Measurements from ENCODE around the gene PACRG.

Gene PACRG

GRCh38 chr6:163343609-163344008 lies 615.8 kb downstream of the PACRG start:
- DNase-seq: no peak

GRCh38 chr6:163344411-163344810 lies 616.6 kb downstream of the PACRG start:
- no peak for DNase-seq

DNA sequence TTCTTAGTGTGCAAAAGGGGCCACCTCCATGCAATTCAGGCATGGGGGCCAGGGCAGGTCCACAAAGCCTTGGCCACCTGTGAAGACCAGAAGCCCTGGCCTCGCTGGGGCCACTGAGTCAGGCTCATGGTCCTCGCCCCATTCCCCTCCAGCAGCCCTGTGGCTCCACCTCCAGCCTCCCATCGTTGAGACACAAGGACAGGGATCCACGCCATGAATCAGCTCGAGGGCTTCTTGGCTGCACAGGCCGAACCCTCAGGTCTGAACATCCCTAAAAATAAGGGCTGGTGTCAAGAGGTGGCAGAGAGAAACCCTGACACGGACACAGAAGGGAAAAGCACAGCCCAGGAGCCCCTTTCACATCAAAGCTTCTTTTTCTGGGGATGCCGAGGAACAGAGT lies 618.2 kb downstream of the PACRG start:
- no peak for DNase-seq

DNA sequence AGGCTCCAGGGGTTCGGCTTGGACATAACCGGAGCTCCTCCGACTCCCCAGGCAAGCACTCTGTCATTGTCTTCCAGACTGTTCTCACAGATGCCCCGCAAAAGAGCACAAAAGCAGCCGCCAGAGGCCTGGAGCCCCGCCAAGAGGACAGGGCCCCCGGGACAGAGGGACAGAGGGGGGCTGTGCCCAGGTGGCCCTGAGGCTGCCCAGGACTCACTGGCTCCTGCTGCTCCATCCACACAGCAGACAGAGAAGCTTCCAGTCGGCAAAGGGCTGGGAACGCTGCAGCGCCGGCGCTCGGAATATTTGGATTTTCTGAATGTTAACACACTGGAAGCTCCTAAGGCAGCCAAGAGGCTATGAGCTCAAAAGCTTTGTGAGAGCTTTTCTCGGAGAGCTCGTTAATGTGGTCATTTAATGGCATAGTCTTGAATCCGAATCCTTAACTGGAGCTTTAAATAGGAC lies 618.8 kb downstream of the PACRG start:
- no peak for DNase-seq

GRCh38 chr6:163347021-163347446 lies 619.3 kb downstream of the PACRG start:
- DNase-seq: no peak

DNA sequence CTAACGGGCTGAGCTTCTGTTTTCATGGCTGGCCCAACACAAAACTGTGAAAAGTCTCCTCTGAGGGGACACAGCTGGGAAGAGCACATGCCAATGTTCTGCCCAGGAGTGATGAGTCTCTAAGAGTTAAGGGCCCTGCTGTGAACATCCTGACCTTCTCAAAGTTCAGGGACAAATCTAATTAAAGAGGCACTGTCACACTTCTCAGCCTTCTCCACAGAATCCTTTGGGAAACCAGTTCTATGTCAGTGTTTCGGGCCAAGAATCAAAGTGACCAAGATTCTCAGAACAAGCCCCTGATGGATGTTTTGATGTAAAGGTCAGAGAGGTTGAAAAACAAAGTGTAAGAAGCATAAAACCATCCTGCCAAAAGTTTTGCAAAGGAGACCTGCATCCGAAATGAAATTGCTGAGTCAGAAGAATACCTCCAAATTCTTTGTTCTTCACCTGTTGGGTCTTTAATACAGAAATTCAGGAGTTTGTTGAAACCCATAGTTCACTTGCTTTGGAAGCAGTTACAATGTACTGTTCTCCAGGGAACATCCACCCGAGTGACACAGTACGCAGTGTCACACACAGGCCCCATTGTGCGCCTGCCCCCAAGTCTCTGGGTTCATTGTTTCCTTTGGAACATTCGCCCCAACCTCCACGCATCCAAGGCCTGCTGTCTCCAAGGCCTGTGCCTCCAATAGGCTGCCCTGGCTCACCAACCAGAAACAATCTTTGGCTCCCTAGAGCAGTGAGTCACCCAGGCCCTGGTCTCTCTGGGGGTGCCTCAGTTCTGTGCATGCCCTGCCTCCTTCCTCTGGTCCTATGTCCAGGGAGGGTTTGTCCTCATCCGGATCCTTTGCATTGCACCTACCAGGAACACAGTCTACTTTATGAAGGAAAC lies 621.3 kb downstream of the PACRG start:
- no peak for DNase-seq

- no peak for DNase-seq
Measured at GRCh38 chr6:163349696-163350095, 621.9 kb downstream of the PACRG start.

DNA sequence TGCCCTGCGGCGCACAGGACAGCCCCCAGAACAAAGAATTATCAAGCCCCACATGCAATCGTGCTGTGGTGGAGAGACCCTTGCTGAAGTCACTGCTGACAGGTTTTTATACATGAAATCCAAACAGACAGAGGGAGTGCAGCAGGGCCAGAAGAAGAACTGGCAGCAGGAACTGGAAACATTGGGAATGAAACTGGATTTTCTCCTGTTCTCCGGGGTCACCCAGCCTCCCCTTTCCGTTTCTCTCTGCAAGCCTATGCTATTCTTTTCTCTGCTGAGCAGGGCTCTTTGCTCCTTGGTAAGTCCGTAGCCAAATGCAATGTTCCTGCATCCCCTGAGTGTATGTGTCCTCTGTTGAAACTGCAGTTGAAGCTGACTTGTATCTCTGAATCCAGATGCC lies 623.2 kb downstream of the PACRG start:
- DNase-seq: no peak

DNA sequence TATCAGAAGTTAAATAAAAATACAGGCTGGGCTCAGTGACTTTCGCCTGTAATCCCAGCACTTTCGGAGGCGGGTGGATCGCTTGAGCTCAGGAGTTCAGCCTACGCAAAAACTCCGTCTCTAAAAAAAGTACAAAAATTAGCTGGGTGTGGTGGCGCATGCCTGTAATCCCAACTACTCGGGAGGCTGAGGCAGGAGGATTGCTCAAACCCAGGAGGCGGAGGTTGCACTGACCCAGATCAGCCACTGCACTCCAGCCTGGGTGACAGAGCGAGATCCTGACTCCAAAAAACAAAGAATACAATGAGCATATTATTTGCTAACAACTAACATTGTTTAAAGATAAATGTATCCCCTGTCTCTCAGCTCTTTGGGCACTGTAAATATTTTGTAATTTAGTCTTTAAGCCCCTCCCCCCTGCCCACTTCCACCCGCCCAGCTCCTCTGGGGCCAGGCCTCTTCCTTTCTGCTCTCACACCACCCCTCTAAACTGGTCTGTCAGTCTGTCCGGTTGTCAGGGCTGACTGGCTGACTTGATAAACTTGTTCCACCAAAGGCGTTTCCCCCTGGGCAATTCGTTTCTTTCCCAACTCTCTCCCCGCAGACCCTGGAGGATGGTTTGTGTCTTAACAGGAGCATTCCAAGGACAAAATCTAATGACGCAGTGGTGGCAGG lies 624.4 kb downstream of the PACRG start:
- no peak for DNase-seq

GRCh38 chr6:163352966-163353365 lies 625.2 kb downstream of the PACRG start:
- no peak for DNase-seq

DNA sequence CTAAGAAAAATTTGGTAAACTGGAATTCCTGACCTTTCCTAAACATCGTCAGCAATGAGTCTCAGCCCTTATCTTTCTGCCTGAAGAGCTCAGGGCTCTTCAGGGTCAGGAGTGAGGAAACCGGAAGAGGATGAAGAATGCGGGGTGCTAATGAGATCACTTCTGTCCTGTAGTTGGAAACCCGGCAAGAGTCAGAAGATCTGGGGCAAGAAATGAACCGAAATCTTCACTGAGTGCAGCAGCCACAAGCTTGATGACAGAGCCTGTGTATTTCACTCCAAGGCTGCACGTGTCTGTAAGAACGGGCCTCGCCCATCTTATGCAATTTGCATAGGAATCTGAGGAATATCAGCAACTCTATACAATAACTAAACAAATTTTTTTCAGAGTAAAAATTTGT lies 626.3 kb downstream of the PACRG start:
- DNase-seq: no peak

DNA sequence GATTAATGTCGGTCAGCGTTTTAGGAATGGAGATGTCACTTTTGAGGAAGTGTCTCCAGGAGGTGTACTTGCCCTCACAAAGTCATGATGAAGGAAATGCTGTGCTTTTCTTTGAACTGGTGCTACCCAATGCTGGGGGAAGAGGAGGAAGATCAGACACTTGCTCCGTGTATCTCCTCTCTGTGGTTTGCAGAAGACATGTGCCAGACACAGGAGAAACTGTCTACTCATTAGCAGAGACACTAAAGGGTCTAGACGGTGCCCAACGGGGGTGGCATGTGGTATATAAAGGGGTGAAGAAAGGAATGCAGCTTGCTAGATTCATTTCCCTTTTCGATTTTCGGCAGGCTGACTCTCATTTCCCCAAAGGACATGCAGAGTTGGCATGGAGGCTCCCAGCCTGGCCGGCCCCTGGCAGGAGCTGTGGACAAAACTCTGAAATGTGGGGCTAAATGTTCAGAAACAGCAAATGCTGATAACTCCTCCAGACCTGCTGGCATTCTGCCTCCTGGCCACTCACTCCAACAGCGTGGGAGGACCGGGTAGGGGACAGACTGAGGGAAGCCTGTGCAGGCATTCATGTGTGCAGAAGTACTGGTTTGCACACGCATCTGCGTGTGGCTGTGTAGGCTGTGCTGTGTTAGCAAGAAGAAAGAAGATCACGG lies 627.1 kb downstream of the PACRG start:
- DNase-seq: no peak

GRCh38 chr6:163355426-163355991 lies 627.7 kb downstream of the PACRG start:
- DNase-seq: no peak

DNA sequence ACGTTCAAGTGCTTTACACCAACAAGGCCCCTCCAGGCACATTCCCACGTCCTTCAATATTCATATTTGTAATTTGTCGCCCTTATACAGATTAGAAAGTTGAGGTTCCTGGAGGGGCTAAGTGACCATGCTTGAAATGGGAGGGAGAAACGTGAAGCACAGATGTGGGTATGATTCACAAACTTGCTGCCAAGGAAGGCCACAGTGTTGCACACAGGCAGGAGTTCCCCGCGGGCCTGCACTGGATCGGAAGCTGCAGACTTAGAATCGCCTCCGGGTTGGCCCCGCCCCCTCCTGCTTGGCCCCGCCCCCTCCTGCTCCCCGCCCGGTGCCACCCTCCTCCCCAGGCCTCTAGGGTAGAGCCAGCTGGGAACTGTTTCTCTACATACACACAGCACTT lies 628.5 kb downstream of the PACRG start:
- DNase-seq: no peak

DNA sequence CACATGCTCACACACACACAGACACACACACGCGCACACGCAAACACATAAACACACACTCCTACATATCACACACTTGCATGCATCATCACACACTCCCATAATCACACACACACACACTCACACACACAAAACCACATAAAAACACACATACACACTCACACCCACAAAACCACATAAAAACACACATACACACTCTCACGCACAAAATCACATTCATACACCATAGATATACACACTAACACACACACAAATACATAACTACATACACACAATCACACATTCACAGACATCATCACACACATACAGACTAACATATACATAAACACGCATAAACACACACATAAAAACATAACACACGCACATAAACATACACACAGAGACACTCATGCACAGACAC lies 629.0 kb downstream of the PACRG start:
- no peak for DNase-seq

GRCh38 chr6:163364641-163365040 lies 636.9 kb downstream of the PACRG start:
- DNase-seq: no peak

Measured in activated CD4-positive, alpha-beta T cell treated with anti-CD3 and anti-CD28 coated beads, Interleukin-2, amount 50 U/mL, for 16 hours (primary cell).